Retinal pigment epithelial cell (primary cell): ENCODE measurements around the gene PPFIA2.

Experiments
- DNase-seq: peaks from one replicate; pipeline ENCODE4 v3.0.0-alpha.2; 2010; ENCODE audit warnings: low read depth
- H3K4me3 ChIP-seq: 2 replicates; pipeline ENCODE4 v1.5.1; 2011; ENCODE audit warnings: mild to moderate bottlenecking, low read length, control low read depth, moderate library complexity
- TF ChIP-seq, protein P1 (sequence below): conservative IDR thresholded peaks from 2 replicates; pipeline ENCODE4 v1.5.1; 2011; ENCODE audit warnings: low read depth, low read length, control low read depth, inconsistent platforms

Gene PPFIA2

DNA sequence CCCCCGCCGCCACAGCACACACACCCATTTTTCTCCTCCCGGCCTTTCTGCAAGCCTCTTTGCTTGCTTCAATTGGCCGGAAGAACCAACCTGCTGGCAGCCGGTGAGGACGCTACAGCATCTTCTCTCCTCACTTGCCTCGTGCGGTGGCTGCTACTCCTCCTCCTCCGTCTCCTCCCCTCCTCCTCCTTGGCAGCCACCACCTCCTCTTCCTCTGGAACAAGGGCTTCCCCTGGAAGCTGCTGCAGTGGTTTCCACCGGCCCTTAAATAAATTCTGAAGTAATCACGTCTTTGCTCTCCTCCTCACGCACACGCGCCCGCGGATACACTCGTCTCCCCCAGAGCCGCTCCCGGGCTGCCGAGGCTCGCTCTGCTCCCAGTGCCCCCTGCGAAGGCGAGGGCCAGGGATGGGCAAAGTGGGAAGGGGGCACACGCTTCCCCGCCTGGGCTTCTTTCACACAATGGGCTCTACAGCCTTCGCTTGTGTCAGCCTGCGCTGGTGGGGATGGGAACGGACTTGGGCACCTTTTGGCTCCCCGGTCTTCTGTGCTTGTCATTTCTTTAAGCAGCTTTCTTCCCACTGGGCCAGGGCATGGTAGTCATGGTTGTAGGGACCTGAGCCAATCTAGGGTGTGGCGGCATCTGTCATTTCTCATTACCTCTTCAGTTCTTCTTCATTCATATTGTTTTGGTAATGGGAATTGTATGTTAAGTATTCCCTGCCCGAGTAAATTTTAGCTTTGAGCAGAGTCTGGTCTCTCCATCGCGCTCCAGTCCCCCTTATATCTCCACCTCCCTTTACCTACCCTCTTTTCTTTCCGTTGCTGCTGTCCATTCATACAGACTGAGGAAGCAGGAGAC is at the start of gene PPFIA2:
TSS of gene PPFIA2 (minus strand) at position 161 of the 862 bp plus-strand sequence.
- DNase-seq = no peak
- TF ChIP-seq, protein P1, sequence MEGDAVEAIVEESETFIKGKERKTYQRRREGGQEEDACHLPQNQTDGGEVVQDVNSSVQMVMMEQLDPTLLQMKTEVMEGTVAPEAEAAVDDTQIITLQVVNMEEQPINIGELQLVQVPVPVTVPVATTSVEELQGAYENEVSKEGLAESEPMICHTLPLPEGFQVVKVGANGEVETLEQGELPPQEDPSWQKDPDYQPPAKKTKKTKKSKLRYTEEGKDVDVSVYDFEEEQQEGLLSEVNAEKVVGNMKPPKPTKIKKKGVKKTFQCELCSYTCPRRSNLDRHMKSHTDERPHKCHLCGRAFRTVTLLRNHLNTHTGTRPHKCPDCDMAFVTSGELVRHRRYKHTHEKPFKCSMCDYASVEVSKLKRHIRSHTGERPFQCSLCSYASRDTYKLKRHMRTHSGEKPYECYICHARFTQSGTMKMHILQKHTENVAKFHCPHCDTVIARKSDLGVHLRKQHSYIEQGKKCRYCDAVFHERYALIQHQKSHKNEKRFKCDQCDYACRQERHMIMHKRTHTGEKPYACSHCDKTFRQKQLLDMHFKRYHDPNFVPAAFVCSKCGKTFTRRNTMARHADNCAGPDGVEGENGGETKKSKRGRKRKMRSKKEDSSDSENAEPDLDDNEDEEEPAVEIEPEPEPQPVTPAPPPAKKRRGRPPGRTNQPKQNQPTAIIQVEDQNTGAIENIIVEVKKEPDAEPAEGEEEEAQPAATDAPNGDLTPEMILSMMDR = no peak
- peak within 1 kb of the TSS; percentile 63 for H3K4me3 ChIP-seq

DNA sequence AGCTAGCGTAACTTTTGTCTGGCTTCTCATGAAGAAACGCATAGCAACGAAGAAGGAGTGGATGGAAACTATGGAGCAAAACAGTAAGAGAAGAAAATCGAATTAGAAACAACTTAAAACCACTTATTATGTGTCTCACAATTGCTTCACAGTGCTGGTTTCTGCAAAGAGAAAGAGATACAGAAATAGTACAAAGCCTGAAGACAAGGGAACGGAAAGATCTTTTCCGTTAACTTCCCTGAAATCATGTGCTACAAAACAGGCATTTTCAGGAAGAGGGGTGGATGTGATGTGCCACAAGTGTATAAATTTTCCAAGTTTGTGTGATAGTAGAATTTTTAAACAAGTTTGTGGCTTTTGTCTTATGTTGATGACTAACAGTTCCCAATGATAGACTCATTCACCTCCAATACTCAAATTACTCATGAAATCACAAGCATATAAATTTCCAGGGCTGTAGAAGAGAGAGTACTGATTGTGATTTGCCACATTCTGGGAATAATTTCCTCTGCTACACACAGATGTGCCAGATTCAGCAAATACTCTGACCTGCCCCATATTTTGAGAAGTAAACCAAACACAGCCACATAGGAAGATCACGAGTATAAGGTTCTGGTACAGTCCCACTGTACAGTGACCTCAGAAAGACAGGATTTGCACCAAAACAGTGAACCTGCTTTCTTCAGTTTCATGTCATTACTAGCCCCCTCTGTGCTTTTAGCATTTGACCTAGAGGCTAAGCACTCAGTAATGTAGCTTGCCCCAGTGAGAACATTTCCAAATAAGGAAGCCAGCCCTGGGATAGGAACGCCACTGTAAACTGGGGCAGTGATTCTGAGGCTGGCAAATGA is 41.4 kb upstream of the PPFIA2 start:
- TF ChIP-seq, protein P1 = no peak
- H3K4me3 ChIP-seq = no peak overlapping the region
- DNase-seq = no peak

DNA sequence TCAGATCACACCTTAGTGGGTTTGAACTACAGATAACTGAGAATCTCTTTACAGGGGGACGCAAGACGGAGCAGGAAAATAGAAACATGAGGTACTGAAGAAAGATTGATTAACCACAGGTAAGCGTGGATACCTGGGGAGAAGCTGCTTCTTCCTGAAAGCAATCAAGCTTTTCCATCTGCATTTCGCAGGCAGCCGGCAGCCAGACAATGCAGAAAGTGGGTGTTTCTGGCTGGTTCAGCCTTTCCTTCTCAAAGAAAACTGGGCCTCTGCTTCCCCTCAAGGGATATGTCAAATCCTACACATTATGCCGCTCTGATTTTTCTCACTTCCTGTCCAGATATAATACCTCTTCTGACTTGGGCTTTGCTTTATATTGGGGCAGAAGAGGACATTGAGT is 39.1 kb upstream of the PPFIA2 start:
- TF ChIP-seq, protein P1 = no peak
- no peak for DNase-seq
- H3K4me3 ChIP-seq = no peak overlapping the region

DNA sequence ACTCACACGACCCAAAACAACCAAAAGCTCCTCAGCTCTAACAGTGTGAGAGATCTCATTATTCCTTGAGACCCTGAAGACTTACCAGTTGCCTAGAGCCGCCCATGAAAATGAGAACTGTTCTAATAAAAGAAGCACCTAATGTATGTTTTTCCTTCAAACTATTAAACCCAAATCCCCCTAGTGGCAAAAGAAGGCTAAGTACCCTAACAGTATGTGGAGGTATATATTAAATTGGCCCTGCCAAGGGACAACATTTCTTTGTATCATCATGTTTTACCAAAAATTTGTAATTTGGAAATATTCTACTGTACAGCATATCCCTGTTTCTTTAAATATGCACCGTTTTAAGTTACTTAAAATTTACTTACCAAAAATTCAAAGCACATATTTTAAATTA is 38.0 kb upstream of the PPFIA2 start:
- no peak for DNase-seq
- H3K4me3 ChIP-seq = no peak overlapping the region
- TF ChIP-seq, protein P1 = peak; percentile 70

DNA sequence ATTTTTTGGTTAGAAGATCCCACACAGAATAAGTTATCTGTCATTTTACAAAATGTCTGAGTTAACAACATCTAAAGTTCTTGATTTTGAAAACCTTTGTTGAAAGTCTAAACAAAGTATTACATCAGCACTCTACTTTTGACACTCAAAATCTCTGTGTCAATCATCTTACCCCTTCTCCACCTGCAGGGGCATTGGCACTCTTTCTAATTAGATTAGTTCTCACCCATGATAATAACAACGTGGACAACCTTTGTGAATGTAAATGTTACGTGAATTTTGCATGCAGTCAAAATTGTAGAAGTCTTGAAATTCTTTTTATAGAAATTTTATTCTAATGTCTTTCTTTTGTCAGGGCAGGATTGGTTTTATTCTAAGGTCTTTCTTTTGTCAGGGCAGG is 33.5 kb upstream of the PPFIA2 start:
- TF ChIP-seq, protein P1 = no peak
- DNase-seq = no peak

DNA sequence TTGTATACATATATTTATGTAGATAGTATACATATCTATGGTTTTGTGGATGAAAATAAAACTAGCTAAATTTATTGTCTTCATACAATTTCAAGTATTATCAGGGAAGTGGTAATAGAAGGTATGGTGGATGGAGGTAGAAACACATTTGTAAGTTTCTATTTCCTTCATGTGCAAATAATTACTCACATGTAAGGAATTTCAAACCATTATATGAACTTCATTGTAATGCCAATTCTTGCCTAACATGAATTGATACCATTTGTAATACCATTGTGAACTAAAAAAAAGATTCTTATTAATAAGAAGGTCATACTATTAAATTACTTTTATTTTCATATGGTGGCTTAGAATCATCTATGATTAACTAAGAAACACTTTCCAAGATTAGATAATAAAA is 20.1 kb upstream of the PPFIA2 start:
- TF ChIP-seq, protein P1 = no peak
- no peak for DNase-seq

More for the DNA sequence above, 33.5 kb upstream of the PPFIA2 start:
- H3K4me3 ChIP-seq = no peak overlapping the region

More for the DNA sequence above, 20.1 kb upstream of the PPFIA2 start:
- no peak overlapping the region for H3K4me3 ChIP-seq
